ENCODE data around the gene HOXB13.

HOXB13 gene

DNA sequence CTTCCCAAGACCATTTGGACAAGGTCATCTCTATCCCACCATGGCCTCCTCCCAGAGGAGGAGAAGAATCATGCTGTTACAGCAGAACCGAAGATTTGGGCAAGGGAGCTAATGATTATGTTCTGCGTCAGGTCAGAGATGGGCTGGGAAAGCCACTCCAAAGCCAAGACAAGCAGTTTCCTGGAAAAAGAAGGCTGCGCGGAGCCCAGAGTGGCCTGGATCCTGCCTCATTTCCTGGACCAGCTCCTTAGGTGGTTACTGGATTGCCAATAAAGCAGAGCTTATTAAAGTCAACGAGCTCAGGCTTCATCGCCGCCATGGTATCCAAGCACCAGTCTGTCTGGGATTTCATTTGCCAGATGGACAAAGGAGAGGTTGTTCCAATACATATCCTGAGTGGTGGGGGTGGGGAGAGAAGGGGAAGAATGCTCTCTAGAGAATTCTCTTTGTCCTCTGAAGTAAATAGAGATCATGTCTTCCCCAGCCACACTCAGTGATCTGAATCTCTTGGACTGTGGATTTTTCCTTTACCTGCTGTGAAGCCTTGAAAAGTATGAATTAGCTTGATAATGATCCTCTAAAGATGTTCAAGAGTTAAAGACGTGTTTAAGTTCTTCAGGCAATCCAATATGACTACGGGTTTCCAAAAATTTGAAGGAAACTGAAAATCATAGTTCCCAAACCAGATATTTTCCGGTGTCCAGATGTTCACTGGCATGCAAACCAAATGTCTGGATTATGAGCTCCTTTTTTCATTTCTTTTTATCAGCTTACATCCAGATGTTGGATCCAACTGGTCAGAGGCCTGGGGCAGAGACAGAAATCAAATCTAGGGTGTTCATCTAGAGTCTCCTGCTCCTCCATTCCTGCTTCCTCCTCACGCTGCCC is 23.9 kb downstream of the HOXB13 start:
- no peak for DNase-seq

- DNase-seq = no peak
Observed at GRCh38 chr17:48701864-48702532, 26.6 kb downstream of the HOXB13 start.

DNA sequence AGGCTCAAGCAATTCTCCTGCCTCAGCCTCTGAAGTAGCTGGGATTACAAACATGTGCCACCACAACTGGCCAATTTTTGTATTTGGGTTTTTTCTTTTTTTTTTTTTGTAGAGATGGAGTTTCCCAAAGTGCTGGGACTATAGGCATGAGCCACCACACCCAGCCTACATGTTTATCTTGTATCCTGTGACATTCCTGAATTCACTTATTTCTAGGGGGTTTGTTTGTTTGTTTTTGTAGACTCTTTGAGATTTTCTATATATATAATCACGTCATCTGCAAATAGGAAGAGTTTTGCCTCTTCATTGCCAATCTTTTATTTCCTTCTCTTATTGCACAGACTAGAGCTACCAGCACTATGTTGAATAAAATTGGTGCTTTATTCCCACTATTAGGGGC is 35.4 kb downstream of the HOXB13 start:
- no peak for DNase-seq

GRCh38 chr17:48692049-48692448 is 36.5 kb downstream of the HOXB13 start:
- DNase-seq = no peak

DNA sequence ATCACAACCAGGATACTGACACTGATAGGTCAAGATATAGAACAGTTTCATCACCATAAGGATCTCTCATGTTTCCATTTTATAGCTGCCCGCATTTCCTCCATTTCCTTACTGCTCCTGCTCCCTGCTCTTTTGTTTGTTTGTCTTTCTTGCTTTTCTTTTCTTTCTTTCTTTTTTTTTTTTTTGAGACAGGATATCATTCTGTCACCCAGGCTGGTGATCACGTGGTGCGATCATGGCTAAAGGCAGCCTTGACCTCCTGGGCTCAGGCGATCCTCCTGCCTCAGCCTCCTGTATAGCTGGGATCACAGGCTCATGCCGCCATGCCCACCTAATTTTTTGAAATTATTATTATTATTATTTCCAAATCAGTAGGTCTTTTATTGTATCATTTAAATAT is 37.9 kb downstream of the HOXB13 start:
- no peak for DNase-seq

- DNase-seq = no peak
Observed at GRCh38 chr17:48681609-48682008, 46.9 kb downstream of the HOXB13 start.

DNA sequence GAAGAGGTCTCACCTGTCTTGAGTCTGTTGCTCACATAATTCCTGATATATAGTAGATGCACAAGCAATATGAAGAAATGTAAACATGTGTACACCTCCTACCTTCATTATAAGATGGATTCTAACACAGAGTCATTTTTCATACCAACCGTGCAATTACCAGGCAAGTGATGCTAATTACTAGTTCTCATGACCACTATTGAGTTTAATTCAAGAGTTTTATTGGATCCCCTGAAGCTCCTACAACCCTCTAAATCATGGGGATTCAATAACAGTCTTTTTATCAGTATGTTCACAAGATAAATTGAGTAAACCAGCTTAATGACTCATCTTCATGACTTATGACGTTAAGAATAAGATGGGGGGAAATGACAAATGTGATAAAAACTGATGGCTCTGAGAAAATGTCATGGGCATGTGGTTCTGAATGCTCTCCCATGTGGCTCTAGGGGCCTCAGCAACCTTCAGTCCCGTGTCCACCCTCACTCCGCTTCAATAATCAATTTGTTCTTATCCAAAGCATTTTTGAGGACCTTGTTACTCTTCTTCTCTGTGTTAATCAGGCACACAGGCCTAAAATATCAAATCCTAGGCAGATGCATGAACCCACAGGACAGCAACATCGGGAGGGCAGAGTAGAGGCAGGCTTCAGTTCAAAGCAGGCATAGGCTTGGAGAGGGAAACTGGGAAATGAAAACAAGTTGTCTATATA is 49.0 kb downstream of the HOXB13 start:
- DNase-seq = no peak

DNA sequence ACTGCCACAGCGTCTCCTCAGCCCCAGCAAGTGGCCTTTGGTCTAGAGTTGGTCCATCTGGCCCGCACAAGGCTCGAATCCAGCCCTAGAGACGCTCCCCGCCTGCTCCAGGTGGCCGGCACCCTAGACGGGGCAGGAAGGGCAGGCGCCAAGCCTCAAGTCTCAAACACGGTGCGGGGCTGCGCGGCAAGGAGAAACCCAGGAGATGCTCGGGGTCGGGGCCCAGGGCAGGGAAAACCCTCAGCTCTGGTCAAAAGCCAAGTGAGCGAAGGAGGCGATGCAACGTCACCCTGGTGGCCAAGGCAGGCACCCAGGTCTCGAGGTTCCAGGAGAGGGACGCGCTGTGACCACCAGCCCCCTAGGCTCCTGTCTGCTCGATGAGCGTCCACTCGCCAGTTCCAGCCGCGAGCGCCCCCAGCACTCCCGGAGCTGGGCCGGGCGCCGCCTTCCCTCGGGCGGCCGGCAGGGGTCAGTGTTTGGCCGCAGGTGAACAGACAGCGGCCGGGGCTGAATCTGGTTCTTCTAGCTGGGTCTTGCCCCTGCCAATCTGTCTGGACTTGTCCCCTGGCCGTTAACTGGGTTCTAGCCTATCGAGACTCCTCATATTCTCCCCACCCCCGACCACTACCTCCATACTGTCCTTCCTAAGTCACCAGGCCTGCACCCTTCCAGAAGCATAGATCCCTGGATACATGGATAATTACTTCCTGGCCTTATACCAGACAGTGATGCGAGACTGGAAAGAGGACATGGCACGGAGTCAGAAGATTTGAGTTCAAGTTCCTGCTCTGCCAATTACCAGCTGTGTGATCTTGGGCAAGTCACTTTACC is 50.2 kb downstream of the HOXB13 start:
- peak; percentile 47 to 71 for DNase-seq

DNA sequence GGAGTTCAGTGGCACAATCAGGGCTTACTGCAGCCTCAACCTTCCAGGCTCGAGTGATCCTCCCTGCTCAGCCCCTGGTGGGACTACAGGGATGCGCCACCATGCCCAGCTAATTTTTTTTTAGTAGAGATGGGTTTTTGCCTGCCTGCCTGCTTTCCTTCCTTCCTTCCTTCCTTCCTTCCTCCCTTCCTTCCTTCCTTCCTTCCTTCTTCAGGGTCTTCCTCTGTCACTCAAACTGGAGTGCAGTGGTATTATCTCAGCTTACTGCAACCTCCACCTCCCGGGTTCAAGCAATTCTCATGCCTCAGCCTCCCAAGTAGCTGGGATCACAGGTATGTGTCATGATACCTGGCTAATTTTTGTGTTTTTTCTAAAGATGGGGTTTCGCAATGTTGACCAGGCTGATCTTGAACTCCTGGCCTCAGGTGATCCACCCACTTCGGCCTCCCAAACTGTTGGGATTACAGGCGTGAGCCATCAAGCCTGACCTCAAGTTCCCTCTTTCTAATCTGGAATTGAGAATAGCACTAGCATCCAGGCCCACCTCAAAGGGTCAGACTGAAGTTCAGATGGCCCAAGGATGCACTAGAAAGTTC is 51.5 kb downstream of the HOXB13 start:
- DNase-seq = no peak

Measured in CD4-positive, alpha-beta T cell treated with Interferon alpha-2 for 1 hour (primary cell).